GM18499 (cell line): ENCODE measurements around the gene HARS1.
A peak's percentile ranks its signal among the peaks of the same experiment; 100 is the strongest.
"Not testable (repeated sequence)": the region's sequence is repeated elsewhere in the genome, so short reads cannot be mapped to it uniquely, and the experiment has no call there.

Experiments used
- ATAC-seq: cut with Tn5 transposase; IDR thresholded peaks from one replicate; pipeline ENCODE4 v1.9.1; 2021; ENCODE audit warnings: moderate number of reproducible peaks; ENCODE audit not compliant: insufficient read depth, unreplicated experiment

The HARS1 gene

DNA sequence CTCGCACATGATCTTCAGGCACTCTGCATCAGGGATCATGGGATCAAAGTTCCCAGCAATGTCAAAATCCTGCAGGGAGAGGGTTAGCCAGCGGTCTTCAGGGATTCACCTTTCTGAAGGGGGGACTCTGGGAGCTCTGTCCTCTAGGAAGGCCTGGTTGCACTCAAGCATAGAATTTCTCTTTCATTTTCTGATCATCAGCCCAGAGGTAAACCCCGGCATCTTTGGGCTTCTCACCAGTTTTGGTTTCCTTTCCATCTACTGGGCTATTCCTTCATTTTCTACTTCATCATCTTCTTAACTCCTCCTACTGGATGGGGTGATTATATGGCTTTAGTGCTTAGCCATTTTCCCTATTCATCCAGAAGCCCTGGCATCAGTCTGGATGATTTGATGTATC, 13.2 kb downstream of the HARS1 start:
- ATAC-seq, result no peak

DNA sequence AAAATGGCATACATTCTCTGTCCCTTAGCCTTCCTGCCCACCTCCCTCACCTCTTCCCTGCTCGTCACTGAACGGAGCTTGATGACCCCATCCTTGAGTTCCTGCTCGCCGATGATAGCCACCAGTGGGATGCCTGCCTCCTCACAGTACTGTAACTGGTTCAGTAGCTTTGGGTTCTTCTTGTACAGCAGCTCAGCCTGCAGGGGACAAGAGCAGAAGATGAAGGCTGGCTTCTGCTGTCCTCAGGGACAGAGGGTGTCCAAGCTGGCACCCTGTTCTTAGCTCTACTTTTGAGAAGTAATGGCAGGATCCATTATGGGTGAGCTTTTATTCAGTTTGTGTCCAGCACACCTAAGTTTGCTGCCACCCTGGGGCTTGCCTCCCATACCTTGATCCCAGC, 16.5 kb downstream of the HARS1 start:
- ATAC-seq, result no peak

DNA sequence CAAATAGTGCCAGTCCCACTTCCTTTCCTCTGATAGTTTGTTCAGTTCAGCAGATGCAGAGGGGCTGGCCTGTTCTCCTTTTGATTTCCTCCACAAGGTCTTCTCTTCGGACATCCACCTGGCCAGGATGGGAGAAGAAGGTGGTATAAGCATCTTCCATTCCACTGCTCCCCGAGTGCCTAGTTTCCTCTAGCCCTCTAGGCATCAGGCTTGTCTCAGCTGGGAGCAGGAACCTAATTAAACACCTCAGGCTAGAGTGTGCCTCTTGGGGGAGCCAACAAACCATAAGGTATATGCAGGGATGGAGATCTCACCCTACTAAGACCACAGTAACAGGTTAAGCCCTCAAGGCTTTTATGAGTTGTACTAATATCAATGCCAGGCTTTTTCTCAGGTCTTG, 17.0 kb downstream of the HARS1 start:
- ATAC-seq, result no peak

DNA sequence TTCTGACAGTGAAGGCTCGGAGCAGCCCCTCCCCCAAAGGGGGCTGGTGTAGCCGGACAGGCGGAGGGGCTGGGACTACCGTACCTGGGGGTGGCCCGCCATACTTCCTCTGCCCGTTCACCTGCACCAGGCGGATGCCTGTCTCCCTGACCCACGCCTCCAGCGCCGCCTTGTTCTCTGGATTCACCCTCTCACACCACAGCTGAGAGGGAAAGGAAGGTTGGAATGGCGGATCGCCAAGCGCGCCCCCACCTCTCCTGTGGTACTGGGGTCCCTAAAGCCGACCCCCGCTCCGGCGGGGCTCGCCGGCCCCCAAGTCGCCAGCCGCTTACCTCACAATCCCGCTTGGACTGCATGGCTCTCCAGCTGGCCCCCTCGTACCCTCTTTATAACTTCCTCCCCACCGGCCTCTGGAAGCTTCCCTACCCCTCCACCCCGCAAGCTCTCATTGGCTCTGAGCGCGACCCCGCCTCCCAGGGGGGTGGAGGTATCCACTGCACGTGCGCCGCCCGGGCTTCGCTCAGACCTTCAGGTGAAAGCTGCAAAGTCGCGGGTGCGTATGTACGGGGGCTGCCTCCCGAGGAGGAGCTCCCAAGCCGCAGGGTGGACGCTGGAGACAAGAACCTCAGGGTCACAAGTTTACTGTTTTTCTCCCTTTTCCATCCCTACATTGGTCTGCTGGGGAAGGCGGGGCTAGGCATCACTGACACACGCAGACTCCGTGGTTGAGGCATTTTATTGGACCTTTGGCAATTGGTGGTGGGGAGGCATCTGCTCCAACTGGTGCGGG, 17.8 kb downstream of the HARS1 start, which contains the start of gene DND1:
Gene DND1, minus strand, starts transcription at position 390 of the 790 bp plus-strand sequence. Its CDS starts 34 bp downstream, at position 356.
- ATAC-seq, result no peak

DNA sequence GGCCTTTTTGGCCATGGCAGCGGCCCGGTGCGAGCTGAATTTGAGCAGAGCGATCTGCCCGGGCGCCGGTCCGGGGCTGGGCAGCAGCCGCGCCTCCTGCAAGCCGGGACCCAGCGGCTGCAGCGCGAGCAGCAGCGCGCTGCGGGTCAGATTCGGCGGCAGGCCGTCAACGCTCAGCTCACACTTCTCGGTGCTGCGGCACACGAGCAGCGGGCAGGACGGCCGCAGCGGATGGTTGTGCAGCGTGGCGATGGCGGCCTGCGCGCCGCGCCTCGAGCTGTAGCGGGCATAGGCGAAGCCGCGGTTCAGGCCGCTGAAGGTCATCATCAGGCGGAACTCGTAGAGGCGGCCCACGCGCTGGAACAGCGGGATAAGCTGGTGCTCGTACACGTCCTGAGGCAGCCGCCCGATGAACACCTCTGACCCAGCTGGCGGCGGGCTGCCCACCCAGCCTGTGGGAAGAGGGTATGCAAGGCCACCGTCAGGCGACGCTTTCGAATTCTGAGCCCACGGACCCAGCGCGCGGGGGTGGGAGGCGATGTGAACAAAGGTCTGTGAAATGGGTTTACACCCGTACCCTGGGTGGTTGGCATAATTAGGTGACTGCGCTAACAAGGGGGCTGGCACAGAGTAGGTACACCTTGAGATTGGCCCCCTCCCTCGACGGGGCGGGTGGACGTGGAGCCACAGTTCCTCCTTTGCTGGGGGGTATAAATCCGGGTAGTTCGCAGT, 18.5 kb downstream of the HARS1 start:
- ATAC-seq, result no peak

DNA sequence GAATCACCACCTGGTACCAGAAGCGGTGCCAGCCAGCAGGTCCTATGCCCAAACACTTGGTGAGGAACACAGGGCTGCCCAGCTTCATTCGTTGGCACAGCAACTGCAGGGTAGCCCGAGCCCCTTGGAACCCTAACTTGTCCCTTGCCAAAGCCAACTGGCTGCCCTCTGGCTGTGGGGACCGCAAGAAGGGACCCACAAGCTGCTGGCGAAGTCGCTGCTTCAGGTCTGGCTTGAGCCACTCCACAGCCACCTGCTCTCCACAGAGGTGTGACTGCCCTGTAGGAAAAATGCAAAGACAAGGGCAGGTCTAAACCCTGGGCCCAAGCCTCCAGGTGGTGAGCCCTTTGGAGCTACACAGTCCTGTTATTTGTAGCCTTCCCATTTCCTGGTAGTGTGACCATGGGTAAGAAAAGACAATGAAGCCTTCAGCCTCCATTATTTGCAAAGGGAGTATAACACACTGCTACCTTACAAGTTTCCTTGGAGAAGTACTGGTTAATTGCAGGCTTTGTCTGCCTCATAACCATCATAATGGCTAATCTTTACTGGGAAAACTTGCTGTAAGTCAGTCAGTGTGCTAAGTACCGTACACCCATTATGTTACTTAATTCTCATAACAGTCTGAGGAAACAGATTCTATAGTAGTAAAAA, 19.6 kb downstream of the HARS1 start:
- ATAC-seq, result no peak

DNA sequence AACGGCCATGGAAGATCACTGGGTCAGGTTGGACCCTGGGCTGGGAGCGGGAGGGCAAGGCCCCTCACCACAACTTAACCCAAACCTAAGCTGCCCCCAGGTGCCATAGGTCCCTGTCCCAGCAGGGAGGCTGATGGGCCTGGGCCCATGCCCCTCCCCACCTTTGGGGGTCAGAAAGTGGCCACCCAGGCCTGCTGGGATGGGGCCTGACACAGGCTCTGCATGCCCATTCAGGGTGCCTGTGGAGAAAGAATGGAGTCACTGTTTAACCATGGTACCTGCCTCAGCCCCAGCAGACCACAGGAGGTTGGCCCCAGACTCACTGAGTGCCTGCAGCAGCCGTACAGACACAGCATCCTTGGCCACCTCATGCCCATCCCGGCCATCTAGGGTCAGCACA, 20.1 kb downstream of the HARS1 start:
- not testable (repeated sequence) for ATAC-seq

DNA sequence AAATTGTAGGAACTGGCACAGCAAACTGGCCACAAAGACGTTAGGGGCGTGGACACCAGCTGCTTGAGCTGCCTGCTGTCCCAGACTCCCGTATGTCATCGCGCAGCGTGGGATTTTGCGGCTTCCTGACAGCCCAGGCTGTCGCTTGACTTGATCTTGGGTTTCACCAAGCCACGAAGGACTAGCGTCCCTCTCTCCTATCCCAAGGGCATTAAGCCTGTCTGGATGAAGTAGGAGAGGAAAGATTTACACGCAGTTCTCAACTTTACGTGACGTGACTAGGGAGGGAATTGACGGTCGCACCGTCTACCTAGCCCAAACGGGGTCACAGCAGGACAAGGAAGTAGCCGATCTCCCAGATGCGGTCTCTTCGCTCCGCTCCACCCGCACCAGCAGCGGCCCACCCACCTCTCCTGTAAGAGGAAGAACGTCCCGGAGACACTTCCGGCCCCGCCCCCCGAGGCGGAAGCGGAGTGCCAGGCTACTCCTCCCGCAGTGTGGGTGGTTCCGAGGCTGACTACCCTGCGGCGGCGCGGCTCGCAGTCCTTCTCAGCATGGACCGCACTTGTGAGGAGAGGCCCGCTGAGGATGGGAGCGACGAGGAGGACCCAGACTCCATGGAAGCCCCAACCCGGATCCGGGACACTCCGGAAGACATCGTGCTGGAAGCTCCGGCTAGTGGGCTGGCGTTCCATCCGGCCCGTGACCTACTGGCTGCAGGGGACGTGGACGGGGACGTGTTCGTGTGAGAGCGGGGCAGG, 26.6 kb downstream of the HARS1 start, which contains the start of gene WDR55:
Gene WDR55, plus strand, starts transcription at position 546 of the 761 bp plus-strand sequence. Its CDS starts 9 bp downstream, at position 555.
- peak; percentile 91 for ATAC-seq

DNA sequence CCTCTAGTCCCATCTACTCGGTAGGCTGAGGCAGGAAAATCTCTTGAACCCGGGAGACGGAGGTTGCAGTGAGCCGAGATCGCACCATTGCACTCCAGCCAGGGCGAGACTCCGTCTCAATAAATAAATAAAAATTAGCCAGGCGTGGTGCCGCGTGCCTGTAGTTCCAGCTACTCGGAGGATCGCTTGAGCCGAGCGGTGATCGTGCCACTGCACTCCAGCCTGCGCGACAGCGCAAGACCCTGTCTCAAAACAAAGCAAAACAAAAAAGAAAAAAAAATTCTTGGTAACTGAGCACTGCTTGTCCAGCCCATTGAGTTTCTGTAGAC, 27.2 kb downstream of the HARS1 start:
- no peak for ATAC-seq

DNA sequence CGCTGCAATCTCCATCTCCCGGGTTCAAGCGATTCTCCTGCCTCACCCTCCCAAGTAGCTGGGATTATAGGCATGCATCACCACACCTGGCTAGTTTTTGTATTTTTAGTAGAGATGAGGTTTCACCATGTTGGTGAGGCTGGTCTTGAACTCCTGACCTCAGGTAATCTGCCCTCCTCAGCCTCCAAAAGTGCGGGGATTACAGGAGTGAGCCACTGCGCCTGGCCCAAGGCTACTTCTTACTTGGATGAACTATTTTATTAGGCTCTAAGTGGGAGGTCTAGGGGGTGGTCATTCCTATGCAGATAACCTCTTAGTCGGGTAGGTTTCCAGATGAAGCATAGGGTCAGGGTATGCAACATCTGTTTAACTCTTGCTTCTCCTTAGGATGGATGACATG, 30.8 kb downstream of the HARS1 start:
- ATAC-seq, result not testable (repeated sequence)

DNA sequence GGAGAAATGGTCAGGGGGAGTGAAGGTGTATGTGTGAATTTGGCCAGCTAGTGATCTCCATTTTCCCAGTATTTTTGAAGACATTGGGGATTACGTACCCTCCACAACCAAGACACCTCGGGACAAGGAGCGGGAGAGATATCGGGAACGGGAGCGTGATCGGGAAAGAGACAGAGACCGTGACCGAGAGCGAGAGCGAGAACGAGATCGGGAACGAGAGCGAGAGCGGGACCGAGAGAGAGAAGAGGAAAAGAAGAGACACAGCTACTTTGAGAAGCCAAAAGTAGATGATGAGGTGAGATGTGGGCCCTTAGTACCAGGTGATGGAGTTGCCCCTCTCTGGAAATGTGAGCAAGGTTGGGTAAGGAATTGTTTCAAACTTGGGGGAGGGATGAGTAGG, 32.3 kb downstream of the HARS1 start:
- no peak for ATAC-seq

DNA sequence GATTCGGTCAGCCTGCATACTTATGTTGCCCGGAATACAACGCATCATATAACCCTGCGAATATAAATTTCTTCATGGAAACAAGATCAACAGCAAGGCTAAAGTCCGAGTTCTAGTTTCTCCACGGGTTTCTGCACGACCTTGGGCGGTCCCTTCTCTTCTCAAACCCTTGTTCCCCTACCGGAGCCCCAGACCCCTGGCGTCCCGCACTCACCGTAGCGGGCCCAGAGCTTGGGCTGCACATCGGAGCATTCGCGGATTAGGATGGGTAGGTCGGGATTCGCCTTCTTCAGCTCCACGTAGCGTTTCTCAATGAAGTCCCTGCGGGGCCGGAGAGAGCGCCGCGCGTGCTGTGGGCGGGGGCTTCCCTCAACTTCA, 44.1 kb downstream of the HARS1 start:
- ATAC-seq, result no peak

DNA sequence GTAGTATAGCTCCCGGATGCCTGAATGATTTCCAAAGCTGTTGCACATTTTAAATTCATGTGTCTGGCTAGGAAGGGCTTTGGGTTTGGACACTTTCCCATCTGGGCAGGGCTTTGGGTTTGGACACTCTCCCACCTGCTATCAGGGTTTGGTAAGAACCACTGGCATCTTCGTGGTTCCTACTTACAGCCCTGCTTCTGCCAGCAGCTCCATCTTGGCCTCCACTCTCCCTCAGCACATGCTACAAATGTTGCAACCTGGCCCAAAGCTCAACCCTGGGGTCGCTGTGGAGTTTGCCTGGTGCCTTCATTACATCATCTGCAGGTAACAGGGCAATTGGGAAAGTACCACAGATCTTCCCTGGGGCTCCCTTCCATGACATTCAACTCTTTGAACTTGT, 48.5 kb downstream of the HARS1 start:
- no peak for ATAC-seq

DNA sequence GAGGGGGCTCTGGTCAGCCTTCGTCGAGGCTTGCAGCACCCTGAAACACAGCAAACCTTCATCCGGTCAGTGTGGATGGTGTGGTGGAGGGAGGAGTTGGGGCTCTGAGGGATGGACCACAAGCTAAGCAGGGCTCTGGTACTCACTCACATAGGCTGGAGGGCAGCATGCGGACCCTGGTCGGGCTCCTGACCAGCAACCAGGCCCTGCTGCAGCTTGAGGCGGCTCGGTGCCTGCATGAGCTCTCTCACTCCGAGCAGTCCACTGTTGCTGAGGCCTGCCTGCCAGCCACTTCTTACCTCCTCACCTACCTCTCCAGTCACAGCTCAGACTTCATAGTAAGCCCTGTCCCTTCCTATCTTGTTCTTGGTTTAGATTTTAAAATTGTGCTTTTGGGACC, 49.5 kb downstream of the HARS1 start:
- ATAC-seq, result no peak

DNA sequence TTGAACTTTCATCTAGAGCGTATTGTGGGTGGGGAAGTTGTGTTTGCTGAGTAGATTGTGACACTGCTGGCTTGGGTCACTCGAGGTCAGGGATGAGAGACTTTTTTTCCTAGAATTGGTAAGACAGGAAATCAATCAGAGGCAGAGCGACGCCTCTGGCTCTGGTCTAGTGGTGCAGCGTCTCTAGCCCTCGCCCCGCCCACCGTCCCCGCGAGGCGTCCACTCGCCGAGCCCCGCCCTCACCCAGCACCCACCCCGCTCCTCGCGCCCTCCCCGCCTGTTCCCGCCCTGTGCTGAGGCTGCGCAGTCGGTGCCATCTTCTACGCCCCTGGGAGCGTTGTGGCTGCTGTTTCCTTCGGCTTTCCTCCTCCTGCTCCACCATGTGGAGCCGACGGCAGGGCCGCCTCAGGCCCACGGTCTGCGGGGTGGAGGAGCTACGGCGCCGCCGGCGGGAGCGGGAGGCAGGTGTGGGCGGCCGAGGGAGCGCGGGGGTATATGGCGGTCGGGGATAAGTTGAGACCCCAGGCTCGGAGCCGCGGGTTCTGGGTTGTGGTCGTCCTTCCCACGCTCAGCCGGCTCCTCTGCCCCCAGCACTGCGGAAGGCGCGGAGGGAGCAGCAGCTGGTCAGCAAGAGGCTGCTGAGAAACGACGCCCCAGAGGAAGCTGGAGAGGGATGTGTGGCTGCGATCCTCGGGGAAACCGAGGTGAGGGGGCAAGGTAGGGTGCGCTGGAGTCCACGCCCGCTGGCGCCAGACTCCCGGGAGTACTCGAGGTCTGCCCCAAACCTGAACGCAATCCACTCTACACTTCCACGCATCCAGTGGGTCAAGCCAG, 51.8 kb downstream of the HARS1 start, which contains the start of gene TMCO6:
Gene TMCO6, plus strand, starts transcription at position 304 of the 834 bp plus-strand sequence. Its CDS starts 77 bp downstream, at position 381.
- ATAC-seq, result peak; percentile 54

DNA sequence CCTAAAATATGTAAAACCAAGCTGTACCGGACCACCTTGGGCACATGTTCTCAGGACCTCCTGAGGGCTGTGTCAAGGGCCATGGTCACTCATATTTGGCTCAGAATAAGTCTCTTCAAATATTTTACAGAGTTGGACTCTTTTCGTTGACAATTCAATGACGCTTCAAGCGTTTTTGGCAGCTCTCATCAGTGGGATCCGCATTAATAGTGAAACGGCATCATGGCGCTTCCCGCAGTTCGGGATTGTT, 52.3 kb downstream of the HARS1 start:
- ATAC-seq, result not testable (repeated sequence)

DNA sequence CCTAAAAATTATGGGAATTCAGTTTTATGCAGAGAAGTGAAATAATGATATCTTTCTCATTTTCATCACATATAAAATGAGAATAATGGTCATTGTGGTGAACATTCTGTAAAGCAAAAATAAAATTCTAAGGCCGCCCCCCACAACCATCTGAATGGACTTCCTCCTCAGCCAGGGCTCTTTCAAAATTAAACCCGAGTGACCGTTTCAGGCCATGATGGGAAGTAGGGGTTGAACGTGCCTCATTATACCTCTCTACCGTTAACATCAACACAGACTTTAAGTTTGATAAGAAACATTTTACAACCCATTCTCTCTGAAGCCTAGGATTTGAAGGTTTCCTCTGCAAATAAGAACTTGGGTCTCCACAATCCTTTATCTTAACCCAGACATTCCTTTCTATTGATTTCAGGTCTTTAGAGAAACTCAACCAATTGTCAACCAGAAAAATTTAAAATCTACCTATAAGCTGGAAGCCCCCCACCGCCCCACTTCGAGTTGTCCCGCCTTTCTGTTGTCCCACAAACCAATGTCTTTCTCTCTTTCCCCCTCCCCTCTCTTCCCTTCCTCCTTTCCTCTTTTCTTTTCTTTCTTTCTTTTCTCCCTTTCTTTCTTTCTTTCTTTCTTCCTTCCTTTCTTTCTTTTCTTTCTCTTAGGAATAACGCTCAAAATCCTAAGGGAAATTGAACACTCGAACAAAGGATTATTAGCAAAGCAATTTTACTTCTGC, 53.6 kb downstream of the HARS1 start:
- no peak for ATAC-seq

DNA sequence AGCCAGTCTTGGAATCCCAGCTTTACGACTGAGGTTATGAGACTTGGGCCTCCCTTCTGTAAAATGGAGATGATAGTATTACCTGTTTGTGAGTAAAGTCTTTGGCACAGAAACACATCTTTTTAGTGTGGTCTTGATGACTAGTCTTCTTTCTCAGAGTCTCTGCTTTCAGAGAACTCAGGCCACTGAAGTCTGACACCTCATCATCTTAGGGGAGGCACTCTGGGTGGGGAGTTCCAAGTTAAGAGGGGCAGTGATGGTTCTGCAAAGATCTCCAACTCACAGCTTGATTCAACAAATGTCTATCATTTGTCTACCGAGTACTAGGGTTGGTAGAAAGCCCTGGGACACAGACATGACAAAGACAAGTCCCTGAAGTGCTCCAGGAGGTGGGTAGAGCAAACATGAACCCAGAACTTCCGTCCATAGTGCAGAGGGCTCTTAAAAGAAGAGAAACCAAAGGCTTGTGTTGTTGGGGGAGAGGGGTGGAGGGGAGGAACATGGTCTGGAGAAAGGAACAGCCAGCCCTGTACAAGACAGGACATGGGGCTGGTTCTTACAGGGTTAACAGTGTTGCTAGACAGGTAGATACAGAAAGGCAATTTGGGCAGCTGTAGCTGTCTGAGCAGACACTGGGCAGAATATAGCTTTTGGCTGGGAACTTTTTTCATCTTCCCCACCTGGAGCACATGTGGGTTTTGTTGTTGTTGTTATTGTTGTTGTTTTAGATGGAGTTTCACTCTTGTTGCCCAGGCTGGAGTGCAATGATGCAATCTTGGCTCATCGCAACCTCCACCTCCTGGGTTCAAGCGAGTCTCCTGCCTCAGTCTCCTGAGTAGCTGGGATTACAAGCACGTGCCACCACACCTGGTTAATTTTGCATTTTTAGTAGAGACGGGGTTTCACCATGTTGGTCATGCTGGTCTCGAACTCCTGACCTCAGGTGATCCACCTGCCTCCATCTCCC, 55.6 kb downstream of the HARS1 start:
- ATAC-seq, result no peak
